CD14-positive monocyte (primary cell): Measurements from ENCODE around the gene TPCN1. TPM values are rescaled to one million over a fixed set of nuclear protein-coding genes. Genes with fewer than 3 reads are reported as not detected.

Source experiments
- DNase-seq, 3 donors: peaks; one replicate each; pipeline ENCODE4 v3.0.0-alpha.2; 2011 to 2022
- H2AFZ ChIP-seq: 2 replicates; pipeline ENCODE4 v1.6.0; 2012; ENCODE audit warnings: mild to moderate bottlenecking, low read depth, low read length, inconsistent platforms; ENCODE audit not compliant: insufficient read depth, poor library complexity, severe bottlenecking
- H3K27ac ChIP-seq, 2 donors: 1 replicate in 1 of 2; 2 replicates in 1 of 2; pipeline ENCODE4 v1.5.1; 2012 to 2013; ENCODE audit warnings: low read length in 2 of 2, control low read depth in 1 of 2, inconsistent platforms in 1 of 2, low read depth in 1 of 2, mild to moderate bottlenecking in 1 of 2
- H3K27me3 ChIP-seq, 2 donors: one replicate each; pipeline versions ENCODE4 v1.6.0 to v1.6.1; 2011 to 2013; ENCODE audit warnings: low read length in 2 of 2; ENCODE audit not compliant: control insufficient read depth in 2 of 2, insufficient read depth in 2 of 2
- H3K36me3 ChIP-seq, 2 donors: replicated peaks in 1 of 2; 1 replicate in 1 of 2; 2 replicates in 1 of 2; pipeline versions ENCODE4 v1.5.1 to v1.6.1; 2012 to 2013; ENCODE audit warnings: low read length in 2 of 2, control low read depth in 1 of 2, inconsistent platforms in 1 of 2, mild to moderate bottlenecking in 1 of 2; ENCODE audit not compliant: insufficient read depth in 2 of 2, control insufficient read depth in 1 of 2
- H3K4me1 ChIP-seq, 2 donors: 1 replicate in 1 of 2; 2 replicates in 1 of 2; pipeline versions ENCODE4 v1.5.1 to v1.6.1; 2012 to 2013; ENCODE audit warnings: low read length in 2 of 2, control low read depth in 1 of 2, inconsistent platforms in 1 of 2, mild to moderate bottlenecking in 1 of 2, moderate library complexity in 1 of 2; ENCODE audit not compliant: insufficient read depth in 2 of 2, control insufficient read depth in 1 of 2
- H3K4me2 ChIP-seq: replicated peaks from 2 replicates; pipeline ENCODE3; 2012; ENCODE audit warnings: low read length, moderate library complexity, mild to moderate bottlenecking; ENCODE audit not compliant: poor library complexity, severe bottlenecking; ENCODE audit errors: extremely low read depth
- H3K4me3 ChIP-seq, 3 experiments: fragments of 200-600 bp in 1 of 3; sonication (generic) in 1 of 3; replicated peaks in 1 of 3; 1 replicate in 2 of 3; 2 replicates in 1 of 3; pipeline ENCODE4 v1.5.1; 2011 to 2013; ENCODE audit warnings: low read length in 3 of 3, mild to moderate bottlenecking in 3 of 3, control low read depth in 2 of 3, low read depth in 2 of 3, inconsistent platforms in 1 of 3, moderate library complexity in 1 of 3
- H3K79me2 ChIP-seq: 2 replicates; pipeline ENCODE4 v1.6.0; 2012; ENCODE audit warnings: mild to moderate bottlenecking, control low read depth, inconsistent platforms, low read length, moderate library complexity; ENCODE audit not compliant: insufficient read depth
- H3K9ac ChIP-seq: 2 replicates; pipeline ENCODE4 v1.6.0; 2017; ENCODE audit warnings: low read length, mild to moderate bottlenecking; ENCODE audit not compliant: insufficient read depth, poor library complexity, severe bottlenecking
- H3K9me3 ChIP-seq, 2 donors: replicated peaks in 1 of 2; 1 replicate in 1 of 2; 2 replicates in 1 of 2; pipeline versions ENCODE4 v1.5.1 to v1.6.1; 2012 to 2013; ENCODE audit warnings: low read length in 2 of 2, control low read depth in 1 of 2; ENCODE audit not compliant: control insufficient read depth in 1 of 2, insufficient read depth in 1 of 2
- H4K20me1 ChIP-seq: 2 replicates; pipeline ENCODE4 v1.6.0; 2012; ENCODE audit warnings: mild to moderate bottlenecking, low read length, control low read depth, moderate library complexity; ENCODE audit not compliant: insufficient read depth
- H3K27ac Mint-ChIP-seq, 7 donors: one replicate each; pipeline ENCODE4 v1.8.0; 2020; ENCODE audit warnings: mild to moderate bottlenecking in 7 of 7, mixed read lengths in 7 of 7, moderate library complexity in 6 of 7, inconsistent platforms in 2 of 7
- H3K27me3 Mint-ChIP-seq, 3 donors: one replicate each; pipeline ENCODE4 v1.8.0; 2021 to 2022; ENCODE audit warnings: low read depth in 3 of 3, mild to moderate bottlenecking in 3 of 3, mixed read lengths in 3 of 3, moderate library complexity in 3 of 3, inconsistent platforms in 1 of 3
- H3K36me3 Mint-ChIP-seq, 2 donors: one replicate each; pipeline ENCODE4 v1.8.0; 2020; ENCODE audit warnings: mixed read lengths in 2 of 2, inconsistent platforms in 1 of 2, mild to moderate bottlenecking in 1 of 2
- H3K4me1 Mint-ChIP-seq: one replicate; pipeline ENCODE4 v1.8.0; 2020; ENCODE audit warnings: mild to moderate bottlenecking, mixed read lengths
- H3K4me3 Mint-ChIP-seq, 2 donors: one replicate each; pipeline ENCODE4 v1.8.0; 2020; ENCODE audit warnings: mild to moderate bottlenecking in 2 of 2, mixed read lengths in 2 of 2, moderate library complexity in 1 of 2
- H3K9me3 Mint-ChIP-seq, 7 donors: one replicate each; pipeline ENCODE4 v1.8.0; 2020 to 2022; ENCODE audit warnings: mixed read lengths in 7 of 7, mild to moderate bottlenecking in 6 of 7, moderate library complexity in 6 of 7, inconsistent platforms in 2 of 7
- CTCF ChIP-seq: fragments of 200-600 bp; IDR thresholded peaks from one replicate; pipeline ENCODE4 v1.8.0; 2022; ENCODE audit warnings: antibody characterized with exemption, mild to moderate bottlenecking
- WGBS: methylation state at CpG from one replicate; pipeline ENCODE4 v1.1.5; 2013; ENCODE audit warnings: missing lambda C conversion rate; ENCODE audit not compliant: insufficient coverage; 5-methylcytosine and 5-hydroxymethylcytosine counted together
- intact Hi-C, 2 donors: fragments of 100-400 bp; cut with micrococcal nuclease; formaldehyde crosslinking; loops; one replicate each; pipeline versions ENCODE4 v1.15.0 to v1.15.1; 2023
- polyA plus RNA-seq, 3 donors: library from polyadenylated mRNA; depleted of rRNA in 1 of 3; unstranded in 2 of 3; stranded (reverse) in 1 of 3; fragments of 300-500 nt in 2 of 3; fragments of >200 nt in 1 of 3; fragmentation: Illumina TruSeq in 2 of 3; gene quantifications; 1 replicate in 2 of 3; 2 replicates in 1 of 3; pipeline ENCODE4 v1.2.3, GENCODE V29; 2012 to 2021

TPCN1 gene
- polyA plus RNA-seq, 3 donors = 20.4 to 110 (median 34.9) TPM

- H3K36me3 Mint-ChIP-seq = peaks cover 3 to 5% of the 10 kb centered on the region in 2 donors
- Histone ChIP-seq H3K9me3 (no peaks in the 10 kb centered on the region), H3K36me3 (no peaks in the 10 kb centered on the region), H2AFZ (no peak overlapping the region), H3K9ac (no peak overlapping the region), H3K4me2 (no peak overlapping the region), H3K27me3 (no peaks in the 10 kb centered on the region), H3K27ac (no peak overlapping the region), H3K4me3 (no peak overlapping the region), H3K4me1 (peaks cover 77 to 81% of the 10 kb centered on the region in 2 donors), H3K79me2 (no peaks in the 10 kb centered on the region), H4K20me1 (no peaks in the 10 kb centered on the region)
- H3K27me3 Mint-ChIP-seq = peaks cover 0 to 4% (median 1%) of the 10 kb centered on the region in 3 donors
- peaks cover 72% of the 10 kb centered on the region for H3K4me1 Mint-ChIP-seq
- H3K4me3 Mint-ChIP-seq = no peak overlapping the region
- no peak for TF ChIP-seq CTCF
- 96% methylated on average over 13 of the region's 14 CpGs for whole genome bisulfite sequencing
- intact Hi-C loops = loop anchor here (5.0 to 10.0 kb wide), 2 partner anchors 36 to 223 kb away; partner anchors contain the start of gene SDSL (in 2 of the 2)
- peak overlapping the region in 5 of 7 donors; percentile 30 to 85 (median 63) for H3K27ac Mint-ChIP-seq
- DNase-seq = no peak
- peaks cover 0 to 7% (median 0%) of the 10 kb centered on the region in 7 donors for H3K9me3 Mint-ChIP-seq
These were observed 19.8 kb upstream of the TPCN1 start for GRCh38 chr12:113201187-113202177.

GRCh38 chr12:113202300-113203075 is 18.8 kb upstream of the TPCN1 start:
- no peak overlapping the region for H3K27ac ChIP-seq
- no peak overlapping the region for H3K4me3 ChIP-seq
- peaks cover 0 to 7% (median 1%) of the 10 kb centered on the region in 3 donors for H3K27me3 Mint-ChIP-seq
- no peak overlapping the region for H3K4me2 ChIP-seq
- H2AFZ ChIP-seq = no peak overlapping the region
- peaks cover 0 to 7% (median 0%) of the 10 kb centered on the region in 7 donors for H3K9me3 Mint-ChIP-seq
- H3K4me1 ChIP-seq = peaks cover 82 to 86% of the 10 kb centered on the region in 2 donors
- H3K4me1 Mint-ChIP-seq = peaks cover 76% of the 10 kb centered on the region
- intact Hi-C loops = loop anchor here (5.0 to 10.0 kb wide), 2 partner anchors 35 to 222 kb away; partner anchors contain the start of gene SDSL (in 2 of the 2)
- TF ChIP-seq CTCF = no peak
- no CpG with 5 or more reads among the region's 4 CpGs for WGBS
- H3K36me3 Mint-ChIP-seq = peaks cover 4 to 8% of the 10 kb centered on the region in 2 donors
- H3K27ac Mint-ChIP-seq = peak overlapping the region in 6 of 7 donors; percentile 13 to 65 (median 48)
- peak; percentile 39 to 46 (median 39) for DNase-seq
- H3K9ac ChIP-seq = no peak overlapping the region
- no peaks in the 10 kb centered on the region for H3K79me2 ChIP-seq
- H3K9me3 ChIP-seq = no peaks in the 10 kb centered on the region
- no peaks in the 10 kb centered on the region for H3K27me3 ChIP-seq
- no peak overlapping the region for H3K4me3 Mint-ChIP-seq
- no peaks in the 10 kb centered on the region for H3K36me3 ChIP-seq
- H4K20me1 ChIP-seq = no peaks in the 10 kb centered on the region
